RWPE1 (cell line): ENCODE results near the gene ZNF423.

Source experiments
- CTCF ChIA-PET: fragments of 350-600 bp; sonication (Branson Sonifier 250); formaldehyde crosslinking; extraction: SDS; loops from one replicate; lab custom pipeline; 2021; lab: Yijun Ruan, JAX
- POLR2A ChIA-PET: fragments of 400-600 bp; formaldehyde crosslinking; extraction: SDS; loops from one replicate; lab custom pipeline; 2020; ENCODE audit warnings: antibody characterized with exemption; ENCODE audit not compliant: low non-redundant PET; lab: Yijun Ruan, JAX
- DNase-seq: peaks from one replicate; pipeline ENCODE4 v3.0.0; 2012; ENCODE audit warnings: low spot score
- H3K27ac ChIP-seq: fragments of 450-650 bp; 2 replicates; pipeline ENCODE4 v1.5.1; 2017
- CTCF ChIP-seq: fragments of 450-650 bp; conservative IDR thresholded peaks from 2 replicates; pipeline ENCODE4 v1.5.1; 2017; ENCODE audit warnings: low read depth, mild to moderate bottlenecking

Gene ZNF423

GRCh38 chr16:49477250-49477895 lies 378.5 kb downstream of the ZNF423 start:
- ChIA-PET POLR2A (no interaction called here), CTCF (no interaction called here)
- TF ChIP-seq CTCF, result no peak
- no peak overlapping the region for H3K27ac ChIP-seq
- no peak for DNase-seq

DNA sequence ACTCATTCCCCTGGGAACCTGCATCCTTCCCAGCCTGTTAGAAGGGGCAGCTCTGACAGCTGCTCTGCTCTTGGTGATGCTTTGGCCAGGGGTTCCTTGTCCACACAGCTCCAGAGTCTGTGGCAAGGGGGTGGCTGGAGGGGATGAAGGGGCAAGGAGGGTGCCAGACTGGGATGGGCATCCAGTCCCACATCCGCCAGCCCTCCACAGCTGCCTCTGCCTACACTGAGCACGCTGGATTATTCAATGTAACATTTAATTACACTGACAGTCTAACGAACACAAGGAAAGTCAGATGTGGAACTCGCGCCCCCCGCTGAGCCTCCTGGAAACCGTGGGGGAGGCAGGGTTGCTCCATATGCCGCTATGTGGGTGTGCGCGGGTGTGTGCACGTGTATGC lies 381.2 kb downstream of the ZNF423 start:
- TF ChIP-seq CTCF, result no peak
- no peak for DNase-seq
- ChIA-PET CTCF (no interaction called here), POLR2A (no interaction called here)
- no peak overlapping the region for H3K27ac ChIP-seq

- TF ChIP-seq CTCF, result no peak
- ChIA-PET CTCF (no interaction called here), POLR2A (interaction anchor here (0.6 kb wide), 1 partner anchor 181 kb away, joined by 3 read pairs; no protein-coding TSS in a partner anchor)
- DNase-seq, result no peak
- no peak overlapping the region for H3K27ac ChIP-seq
Measured at GRCh38 chr16:49473773-49474172, 382.1 kb downstream of the ZNF423 start.

GRCh38 chr16:49473131-49473530 lies 382.8 kb downstream of the ZNF423 start:
- no peak for DNase-seq
- no peak for TF ChIP-seq CTCF
- POLR2A ChIA-PET, result interaction anchor here (0.6 kb wide), 1 partner anchor 182 kb away, joined by 3 read pairs; no protein-coding TSS in a partner anchor
- no peak overlapping the region for H3K27ac ChIP-seq
- CTCF ChIA-PET, result no interaction called here

GRCh38 chr16:49472598-49472997 lies 383.3 kb downstream of the ZNF423 start:
- no peak overlapping the region for H3K27ac ChIP-seq
- DNase-seq, result no peak
- CTCF ChIA-PET, result interaction anchor here (0.7 kb wide), 1 partner anchor 17 kb away, joined by 3 read pairs; no protein-coding TSS in a partner anchor
- TF ChIP-seq CTCF, result no peak
- POLR2A ChIA-PET, result no interaction called here

DNA sequence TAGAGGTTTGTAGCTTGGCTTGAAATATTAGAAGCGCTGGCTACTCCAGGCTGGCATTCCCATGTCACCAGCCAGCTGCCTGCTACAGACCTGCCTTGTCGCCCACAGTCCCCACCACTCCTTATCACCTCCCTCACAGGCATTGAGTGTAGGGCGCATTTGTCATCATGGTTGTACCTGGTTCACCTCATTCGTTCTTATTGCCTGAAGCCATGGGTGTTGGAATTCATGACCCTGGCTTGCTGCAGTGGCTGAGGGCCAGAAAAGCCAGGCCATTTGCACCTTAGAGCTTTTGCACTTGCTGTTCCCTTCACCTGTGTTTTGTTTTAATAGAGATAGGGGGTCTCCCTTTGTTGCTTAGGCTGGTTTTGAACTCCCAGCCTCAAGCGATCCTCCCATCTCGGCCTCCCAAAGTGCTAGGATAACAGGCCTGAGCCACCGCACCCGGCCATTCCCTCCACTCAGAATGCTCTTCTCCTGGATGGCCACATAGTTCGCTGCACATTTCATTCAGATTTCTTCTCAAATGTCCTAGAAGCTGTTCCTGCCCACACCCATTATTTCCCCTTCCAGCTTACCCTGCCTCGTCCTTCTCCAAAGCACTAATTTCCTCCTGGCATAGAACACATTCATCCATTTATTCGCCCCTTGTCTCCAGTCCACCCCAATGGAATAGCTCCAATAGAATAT lies 384.7 kb downstream of the ZNF423 start:
- no peak overlapping the region for H3K27ac ChIP-seq
- ChIA-PET CTCF (no interaction called here), POLR2A (no interaction called here)
- no peak for DNase-seq
- no peak for TF ChIP-seq CTCF
